ENCODE data around the gene IL10.

DNA sequence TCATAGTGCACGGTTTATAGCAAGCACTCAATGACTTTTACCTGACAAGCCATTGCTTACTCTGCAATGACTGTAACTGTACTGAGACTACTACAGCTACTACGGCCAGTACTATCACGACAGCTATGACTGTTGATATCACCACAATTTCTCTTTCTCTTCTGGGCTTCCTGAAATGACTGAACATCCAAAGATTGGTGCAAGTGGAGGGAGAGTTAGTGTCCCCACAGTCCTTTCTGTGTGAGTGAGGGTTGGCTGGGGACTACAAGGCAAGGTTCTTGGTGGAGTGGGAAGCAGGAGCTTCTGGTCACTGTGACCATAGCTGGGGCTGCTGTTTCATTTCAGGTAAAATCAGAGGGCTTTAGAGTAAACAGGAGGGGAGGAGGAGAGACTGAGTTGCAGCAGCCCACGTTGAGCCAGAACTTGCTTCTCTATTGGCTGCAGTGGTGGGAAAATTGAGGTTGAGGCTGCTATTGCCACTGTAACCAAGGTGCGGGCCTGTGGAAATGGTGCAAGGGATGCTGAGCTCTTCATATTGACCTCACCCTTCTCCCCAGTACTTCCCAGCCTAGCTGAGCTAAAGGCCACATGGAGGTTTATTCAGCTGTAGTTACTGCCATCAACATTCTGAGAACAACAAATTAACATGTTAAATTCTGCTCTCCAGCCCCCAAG, 14.1 kb upstream of the IL10 start:
- TF ChIP-seq, protein P1, sequence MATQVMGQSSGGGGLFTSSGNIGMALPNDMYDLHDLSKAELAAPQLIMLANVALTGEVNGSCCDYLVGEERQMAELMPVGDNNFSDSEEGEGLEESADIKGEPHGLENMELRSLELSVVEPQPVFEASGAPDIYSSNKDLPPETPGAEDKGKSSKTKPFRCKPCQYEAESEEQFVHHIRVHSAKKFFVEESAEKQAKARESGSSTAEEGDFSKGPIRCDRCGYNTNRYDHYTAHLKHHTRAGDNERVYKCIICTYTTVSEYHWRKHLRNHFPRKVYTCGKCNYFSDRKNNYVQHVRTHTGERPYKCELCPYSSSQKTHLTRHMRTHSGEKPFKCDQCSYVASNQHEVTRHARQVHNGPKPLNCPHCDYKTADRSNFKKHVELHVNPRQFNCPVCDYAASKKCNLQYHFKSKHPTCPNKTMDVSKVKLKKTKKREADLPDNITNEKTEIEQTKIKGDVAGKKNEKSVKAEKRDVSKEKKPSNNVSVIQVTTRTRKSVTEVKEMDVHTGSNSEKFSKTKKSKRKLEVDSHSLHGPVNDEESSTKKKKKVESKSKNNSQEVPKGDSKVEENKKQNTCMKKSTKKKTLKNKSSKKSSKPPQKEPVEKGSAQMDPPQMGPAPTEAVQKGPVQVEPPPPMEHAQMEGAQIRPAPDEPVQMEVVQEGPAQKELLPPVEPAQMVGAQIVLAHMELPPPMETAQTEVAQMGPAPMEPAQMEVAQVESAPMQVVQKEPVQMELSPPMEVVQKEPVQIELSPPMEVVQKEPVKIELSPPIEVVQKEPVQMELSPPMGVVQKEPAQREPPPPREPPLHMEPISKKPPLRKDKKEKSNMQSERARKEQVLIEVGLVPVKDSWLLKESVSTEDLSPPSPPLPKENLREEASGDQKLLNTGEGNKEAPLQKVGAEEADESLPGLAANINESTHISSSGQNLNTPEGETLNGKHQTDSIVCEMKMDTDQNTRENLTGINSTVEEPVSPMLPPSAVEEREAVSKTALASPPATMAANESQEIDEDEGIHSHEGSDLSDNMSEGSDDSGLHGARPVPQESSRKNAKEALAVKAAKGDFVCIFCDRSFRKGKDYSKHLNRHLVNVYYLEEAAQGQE (IDR thresholded peaks at IDR 0.05; ENCODE audit: low read depth), result no peak
- TF ChIP-seq, protein P2, sequence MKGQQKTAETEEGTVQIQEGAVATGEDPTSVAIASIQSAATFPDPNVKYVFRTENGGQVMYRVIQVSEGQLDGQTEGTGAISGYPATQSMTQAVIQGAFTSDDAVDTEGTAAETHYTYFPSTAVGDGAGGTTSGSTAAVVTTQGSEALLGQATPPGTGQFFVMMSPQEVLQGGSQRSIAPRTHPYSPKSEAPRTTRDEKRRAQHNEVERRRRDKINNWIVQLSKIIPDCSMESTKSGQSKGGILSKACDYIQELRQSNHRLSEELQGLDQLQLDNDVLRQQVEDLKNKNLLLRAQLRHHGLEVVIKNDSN (IDR thresholded peaks at IDR 0.05), result no peak
- TF ChIP-seq TAF1 (IDR thresholded peaks at IDR 0.05; ENCODE audit: low read depth) (no peak), TCF12 (IDR thresholded peaks at IDR 0.05; ENCODE audit: low read depth) (no peak), RAD21 (IDR thresholded peaks at IDR 0.05; ENCODE audit: low read depth) (no peak), NFIC (IDR thresholded peaks at IDR 0.05) (no peak), FOXM1 (IDR thresholded peaks at IDR 0.05; ENCODE audit: borderline replicate concordance, low read depth) (no peak), EP300 (IDR thresholded peaks at IDR 0.05; ENCODE audit: borderline replicate concordance) (no peak), TEAD4 (IDR thresholded peaks at IDR 0.05) (no peak), YY1 (IDR thresholded peaks at IDR 0.05; ENCODE audit: low read depth) (no peak), CEBPB (IDR thresholded peaks at IDR 0.05) (no peak), CREB1 (IDR thresholded peaks at IDR 0.05; ENCODE audit: low read depth) (no peak)
- TF ChIP-seq, protein P3, sequence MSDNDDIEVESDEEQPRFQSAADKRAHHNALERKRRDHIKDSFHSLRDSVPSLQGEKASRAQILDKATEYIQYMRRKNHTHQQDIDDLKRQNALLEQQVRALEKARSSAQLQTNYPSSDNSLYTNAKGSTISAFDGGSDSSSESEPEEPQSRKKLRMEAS (IDR thresholded peaks at IDR 0.05), result no peak

Data from Ishikawa (cell line).